HG03045 (cell line): ENCODE results near the gene ACSL3.
"Not testable (repeated sequence)": the region's sequence is repeated elsewhere in the genome, so short reads cannot be mapped to it uniquely, and the experiment has no call there.

ENCODE experiments used
- ATAC-seq: cut with Tn5 transposase; IDR thresholded peaks from one replicate; pipeline ENCODE4 v1.9.1; 2021; ENCODE audit warnings: mild to moderate bottlenecking, moderate library complexity; ENCODE audit not compliant: unreplicated experiment

Gene ACSL3

GRCh38 chr2:222860740-222861410 is at the start of gene ACSL3:
ACSL3 (plus strand) TSS chr2:222861036; CDS start chr2:222908773, 47,737 bp downstream.
- peak; percentile 99 for ATAC-seq

GRCh38 chr2:222811828-222812227 is 49.0 kb upstream of the ACSL3 start:
- no peak for ATAC-seq

- peak; percentile 95 for ATAC-seq
These were observed 47.5 kb upstream of the ACSL3 start for GRCh38 chr2:222813177-222813843.

GRCh38 chr2:222819722-222820333 is 41.0 kb upstream of the ACSL3 start:
- ATAC-seq = no peak

- ATAC-seq = no peak
These were observed 37.5 kb upstream of the ACSL3 start for GRCh38 chr2:222823183-222823930.

- ATAC-seq = no peak
These were observed 35.8 kb upstream of the ACSL3 start for GRCh38 chr2:222825031-222825430.

- ATAC-seq = no peak
These were observed 33.4 kb upstream of the ACSL3 start for GRCh38 chr2:222827417-222827816.

GRCh38 chr2:222828572-222828971 is 32.3 kb upstream of the ACSL3 start:
- no peak for ATAC-seq

- ATAC-seq = no peak
These were observed 30.7 kb upstream of the ACSL3 start for GRCh38 chr2:222830164-222830563.

- ATAC-seq = no peak
These were observed 27.4 kb upstream of the ACSL3 start for GRCh38 chr2:222833410-222833809.

GRCh38 chr2:222835143-222835822 is 25.6 kb upstream of the ACSL3 start:
- ATAC-seq = no peak

GRCh38 chr2:222835823-222836151 is 25.0 kb upstream of the ACSL3 start:
- no peak for ATAC-seq

GRCh38 chr2:222837643-222838056 is 23.2 kb upstream of the ACSL3 start:
- no peak for ATAC-seq

- no peak for ATAC-seq
These were observed 20.6 kb upstream of the ACSL3 start for GRCh38 chr2:222840060-222840802.

- ATAC-seq = no peak
These were observed 18.2 kb upstream of the ACSL3 start for GRCh38 chr2:222842491-222843174.

GRCh38 chr2:222844323-222844722 is 16.5 kb upstream of the ACSL3 start:
- ATAC-seq = no peak

- ATAC-seq = not testable (repeated sequence)
These were observed 15.5 kb upstream of the ACSL3 start for GRCh38 chr2:222845314-222845713.

- ATAC-seq = no peak
These were observed 14.8 kb upstream of the ACSL3 start for GRCh38 chr2:222846003-222846402.

GRCh38 chr2:222848031-222848430 is 12.8 kb upstream of the ACSL3 start:
- ATAC-seq = not testable (repeated sequence)

- no peak for ATAC-seq
These were observed 12.0 kb upstream of the ACSL3 start for GRCh38 chr2:222848862-222849261.
